Measurements from ENCODE around the gene RNF212B.
"Not testable (repeated sequence)": the region's sequence is repeated elsewhere in the genome, so short reads cannot be mapped to it uniquely, and the experiment has no call there.

The RNF212B gene

DNA sequence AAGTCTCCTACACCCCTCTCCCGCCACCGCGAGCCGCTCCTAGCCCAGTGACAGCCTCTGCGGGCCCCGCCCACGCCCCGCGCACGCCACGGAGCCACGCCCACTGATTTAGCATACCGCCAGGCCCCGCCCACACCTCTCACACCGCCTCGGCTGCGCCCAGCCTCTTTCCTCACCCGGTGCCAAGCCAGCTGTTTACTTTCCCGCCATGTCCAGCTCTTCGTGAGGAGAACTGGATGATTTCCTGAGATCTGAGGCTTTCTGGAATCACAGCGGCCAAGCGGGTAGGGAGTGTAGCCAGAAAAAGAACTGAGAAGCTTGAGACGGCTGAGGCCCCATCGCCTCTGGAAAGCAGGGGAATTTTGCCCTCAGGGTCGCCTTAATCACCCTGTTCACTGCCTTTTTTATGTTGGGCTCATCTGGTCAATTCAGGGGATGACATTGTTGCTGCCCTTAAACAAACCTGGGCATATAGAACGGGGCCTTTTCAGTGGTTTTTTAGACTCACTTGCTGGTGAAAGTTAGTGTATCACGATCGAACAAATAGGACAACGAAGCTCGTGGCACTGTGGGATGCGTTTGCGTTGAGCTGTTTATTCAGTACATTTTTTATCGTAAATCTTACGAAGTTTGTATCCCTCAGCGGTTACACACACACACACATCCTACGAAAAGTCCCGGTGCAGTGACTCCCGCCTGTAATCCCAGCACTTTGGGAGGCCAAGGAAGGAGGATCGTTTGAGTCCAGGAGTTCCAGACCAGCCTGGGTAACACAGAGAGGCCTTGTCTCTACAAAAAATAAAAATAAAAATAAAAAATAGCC is at the start of gene RNF212B:
RNF212B (plus strand) TSS at position 165 of the 823 bp plus-strand sequence. CDS start 2,410 bp downstream, outside the sequence.
- in situ Hi-C loops (cut with MboI; ENCODE audit: low sequenced_read_pairs) = no loop called here

DNA sequence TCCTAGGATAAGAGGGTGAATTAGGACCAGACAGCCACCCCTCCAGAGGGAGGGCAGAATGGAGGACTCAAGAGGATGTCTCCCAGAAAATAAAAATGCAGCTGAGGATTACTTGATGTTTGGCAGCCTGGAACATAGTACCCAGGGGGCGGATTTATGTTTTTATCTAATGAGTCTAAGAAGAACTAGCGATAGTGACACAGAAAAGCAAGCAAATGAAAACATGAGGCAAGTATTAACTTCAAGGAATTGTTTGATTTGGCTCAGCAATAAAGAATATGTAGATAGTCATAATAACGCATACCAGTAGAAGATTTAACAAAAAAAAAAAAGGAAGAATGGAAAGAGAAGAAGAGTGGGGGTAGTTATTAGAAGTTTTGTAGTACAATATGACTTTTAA is 44.3 kb upstream of the RNF212B start:
- in situ Hi-C loops (cut with MboI; ENCODE audit: low sequenced_read_pairs) = no loop called here

DNA sequence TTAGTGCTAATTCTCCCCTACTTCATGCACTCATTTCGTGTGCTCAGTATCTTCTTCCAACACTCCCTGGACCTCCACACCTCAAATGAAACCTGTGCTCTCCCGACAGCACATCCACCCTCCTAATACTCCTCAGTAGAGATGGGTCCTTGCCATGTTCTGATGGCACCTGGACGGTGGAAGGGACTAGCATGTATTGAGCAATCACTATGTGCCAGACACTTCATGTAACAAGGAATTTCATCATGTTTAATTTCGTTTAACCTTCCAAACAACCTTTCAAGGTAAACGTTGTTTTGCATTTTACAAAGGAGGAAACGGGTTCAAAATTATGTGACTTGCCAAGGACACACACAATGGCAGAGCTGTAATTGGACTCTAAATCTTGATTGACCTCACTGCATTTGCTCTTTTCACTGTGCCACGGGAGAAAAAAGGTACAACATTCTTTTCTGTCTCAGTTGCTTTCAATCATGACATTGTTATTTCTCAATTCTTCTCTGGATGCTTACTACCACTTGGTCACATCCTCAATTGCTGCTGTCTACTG is 42.1 kb upstream of the RNF212B start:
- in situ Hi-C loops (cut with MboI; ENCODE audit: low sequenced_read_pairs) = no loop called here

DNA sequence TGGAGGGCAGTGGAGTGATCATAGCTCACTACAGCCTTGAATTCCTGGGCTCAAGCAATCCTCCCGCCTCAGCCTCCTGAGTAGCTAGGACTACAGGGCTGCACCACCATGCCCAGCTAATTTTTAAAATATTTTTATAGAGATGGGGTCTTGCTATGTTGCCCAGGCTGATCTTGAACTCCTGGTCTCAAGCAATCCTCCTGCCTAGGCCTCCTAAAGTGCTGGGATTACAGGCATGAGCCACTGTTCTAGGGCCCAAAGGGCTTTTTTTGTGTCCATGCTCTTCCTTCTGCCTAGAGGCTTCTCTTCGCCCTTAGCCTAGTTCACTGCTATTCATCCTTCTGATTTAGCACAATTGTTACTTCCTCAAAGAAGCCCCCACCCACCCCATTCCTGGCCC is 41.2 kb upstream of the RNF212B start:
- in situ Hi-C loops (cut with MboI; ENCODE audit: low sequenced_read_pairs) = not testable (repeated sequence)

- in situ Hi-C loops (cut with MboI; ENCODE audit: low sequenced_read_pairs) = not testable (repeated sequence)
Measured at GRCh38 chr14:23199141-23199540, 38.6 kb upstream of the RNF212B start.

DNA sequence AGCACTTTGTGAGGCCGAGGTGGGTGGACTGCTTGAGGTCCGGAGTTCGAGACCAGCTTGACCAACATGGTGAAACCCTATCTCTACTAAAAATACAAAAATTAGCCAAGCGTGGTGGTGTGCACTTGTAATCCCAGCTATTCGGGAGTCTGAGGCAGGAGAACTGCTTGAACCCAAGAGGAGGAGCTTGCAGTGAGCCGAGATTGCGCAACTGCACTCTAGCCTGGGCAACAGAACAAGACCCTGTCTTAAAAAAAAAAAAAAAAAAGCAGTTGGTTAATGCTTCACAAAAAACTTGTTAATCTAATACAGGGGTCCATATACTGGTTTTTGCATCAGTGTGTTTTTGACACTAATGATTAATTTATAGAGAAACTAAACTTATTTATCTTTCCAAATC is 35.7 kb upstream of the RNF212B start:
- in situ Hi-C loops (cut with MboI; ENCODE audit: low sequenced_read_pairs) = no loop called here

GRCh38 chr14:23206422-23207145 is 31.2 kb upstream of the RNF212B start:
- in situ Hi-C loops (cut with MboI; ENCODE audit: low sequenced_read_pairs) = no loop called here

DNA sequence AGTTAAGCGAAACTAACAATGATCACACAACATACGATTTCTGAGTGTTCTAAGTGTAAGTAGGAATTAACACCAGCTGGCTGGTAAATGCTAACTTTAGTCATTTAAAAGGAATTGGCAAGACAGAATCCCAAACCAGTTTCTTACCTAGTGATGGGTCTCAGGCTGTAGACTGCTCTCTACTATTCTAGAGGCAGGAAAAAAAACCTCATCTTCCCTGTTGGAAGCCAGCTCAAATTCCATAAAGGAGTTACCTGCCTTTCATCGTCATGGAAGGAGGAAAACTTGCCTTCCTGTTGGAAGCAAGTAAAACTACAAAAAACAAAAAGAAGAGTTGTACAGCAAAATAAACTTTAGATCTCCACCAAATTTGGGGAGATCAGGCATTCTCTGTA is 30.6 kb upstream of the RNF212B start:
- in situ Hi-C loops (cut with MboI; ENCODE audit: low sequenced_read_pairs) = no loop called here

DNA sequence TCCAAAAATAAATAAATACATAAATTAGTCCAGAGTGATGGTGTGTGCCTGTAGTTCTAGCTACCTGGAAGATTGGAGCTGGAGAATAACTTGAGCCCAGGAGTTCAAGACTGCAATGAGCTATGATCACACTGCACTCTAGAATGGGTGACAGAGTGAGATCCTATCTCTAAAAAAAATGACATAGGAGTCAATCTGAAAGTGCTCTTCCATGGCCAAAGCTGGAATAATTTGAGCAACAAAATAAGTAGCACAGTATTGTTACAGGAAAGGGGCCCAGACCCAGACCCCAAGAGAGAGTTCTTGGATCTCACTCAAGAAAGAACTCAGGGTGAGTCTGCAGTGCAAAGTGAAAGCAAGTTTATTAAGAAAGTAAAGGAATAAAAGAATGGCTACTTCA is 29.4 kb upstream of the RNF212B start:
- in situ Hi-C loops (cut with MboI; ENCODE audit: low sequenced_read_pairs) = no loop called here

DNA sequence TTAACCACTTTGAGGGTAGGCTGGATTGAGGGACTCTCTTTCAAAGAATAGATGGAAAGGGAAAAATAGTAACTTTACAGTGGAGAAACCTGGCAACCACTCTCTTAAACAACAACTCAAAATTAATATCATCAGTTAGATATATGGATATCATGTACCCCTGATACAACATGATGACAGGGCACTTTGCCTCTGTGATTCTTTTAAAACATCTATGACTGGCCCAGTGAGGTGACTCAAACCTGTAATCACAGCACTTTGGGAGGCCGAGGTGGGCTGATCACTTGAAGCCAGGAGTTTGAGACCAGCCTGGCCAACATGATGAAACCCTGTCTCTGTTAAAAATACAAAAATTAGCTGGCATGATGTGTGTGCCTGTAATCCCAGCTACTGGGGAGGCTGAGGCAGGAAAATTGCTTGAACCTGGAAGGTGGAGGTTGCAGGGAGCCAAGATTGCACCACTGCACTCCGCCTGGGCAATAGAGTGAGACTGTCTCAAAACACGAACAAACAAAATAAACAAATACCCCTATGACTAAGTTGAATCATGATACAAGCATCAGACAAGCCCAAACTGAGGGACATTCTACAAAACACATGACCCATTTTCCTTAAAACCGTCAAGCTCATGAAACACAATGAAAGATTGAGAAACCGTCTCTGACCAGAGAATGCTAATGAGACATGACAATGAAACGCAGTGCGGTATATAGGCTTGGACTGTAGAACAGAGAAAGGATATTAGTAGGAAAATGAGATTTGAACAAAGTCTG is 27.9 kb upstream of the RNF212B start:
- in situ Hi-C loops (cut with MboI; ENCODE audit: low sequenced_read_pairs) = no loop called here

GRCh38 chr14:23215421-23215820 is 22.3 kb upstream of the RNF212B start:
- in situ Hi-C loops (cut with MboI; ENCODE audit: low sequenced_read_pairs) = no loop called here

DNA sequence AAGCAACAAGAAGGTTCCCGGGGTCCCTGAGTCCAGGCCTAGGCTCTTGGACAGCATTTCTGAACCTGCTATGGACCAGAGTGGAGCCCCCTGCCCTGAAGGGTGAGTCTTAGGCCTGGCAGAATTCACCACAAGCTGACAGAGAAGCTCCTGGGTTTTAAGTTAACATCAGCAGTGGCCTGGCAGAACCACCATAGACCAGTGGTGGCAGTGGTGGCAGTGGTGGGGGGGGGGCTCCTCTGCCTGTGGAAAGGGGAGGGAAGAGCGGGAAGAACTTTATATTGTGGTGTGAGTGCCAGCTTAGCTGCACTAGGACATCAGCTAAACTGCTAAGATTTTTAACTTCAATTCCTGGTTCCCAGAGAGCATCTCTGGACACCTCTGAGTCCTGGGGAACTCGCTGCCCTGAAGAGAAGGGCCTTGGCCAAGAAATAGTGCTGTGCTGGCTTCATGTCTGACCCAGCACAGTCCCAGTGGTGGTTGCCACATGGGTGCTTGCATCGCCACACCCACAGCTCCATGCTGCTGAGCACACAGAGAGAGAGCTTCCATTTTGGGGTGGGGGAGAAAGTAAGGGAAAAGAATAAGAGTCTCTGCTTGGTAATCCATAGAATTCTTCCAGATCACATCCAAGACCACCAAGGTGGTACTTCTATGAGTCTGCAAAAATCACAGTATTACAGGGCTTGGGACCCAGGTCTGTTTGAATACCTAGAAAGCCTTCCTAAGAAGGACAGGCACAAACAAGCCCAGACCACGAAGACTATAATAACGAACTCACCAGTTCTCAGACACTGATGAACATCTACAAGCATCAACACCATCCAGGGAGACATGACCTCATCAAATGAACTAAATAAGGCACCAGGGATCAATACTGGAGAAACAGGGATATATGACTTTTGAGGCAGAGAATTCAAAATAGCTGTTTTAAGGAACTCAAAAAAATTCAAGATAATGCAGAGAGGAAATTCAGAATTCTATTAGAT is 20.4 kb upstream of the RNF212B start:
- in situ Hi-C loops (cut with MboI; ENCODE audit: low sequenced_read_pairs) = no loop called here

DNA sequence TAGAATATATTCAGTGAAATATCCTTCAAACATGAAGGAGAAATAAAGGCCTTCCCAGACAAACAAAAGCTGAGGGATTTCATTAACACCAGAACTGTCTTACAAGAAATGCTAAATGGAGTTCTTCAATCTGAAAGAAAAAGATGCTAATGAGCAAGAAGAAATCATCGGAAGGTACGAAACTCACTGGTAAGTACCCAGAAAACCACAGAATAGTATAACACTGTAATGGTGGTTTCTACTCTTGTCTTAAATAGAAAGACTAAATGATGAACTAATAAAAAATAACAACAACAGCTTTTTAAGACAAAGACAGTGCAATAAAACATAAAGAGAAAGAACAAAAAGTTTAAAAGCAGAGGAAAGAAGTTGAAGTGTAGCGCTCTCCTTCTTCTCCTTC is 18.7 kb upstream of the RNF212B start:
- in situ Hi-C loops (cut with MboI; ENCODE audit: low sequenced_read_pairs) = no loop called here

DNA sequence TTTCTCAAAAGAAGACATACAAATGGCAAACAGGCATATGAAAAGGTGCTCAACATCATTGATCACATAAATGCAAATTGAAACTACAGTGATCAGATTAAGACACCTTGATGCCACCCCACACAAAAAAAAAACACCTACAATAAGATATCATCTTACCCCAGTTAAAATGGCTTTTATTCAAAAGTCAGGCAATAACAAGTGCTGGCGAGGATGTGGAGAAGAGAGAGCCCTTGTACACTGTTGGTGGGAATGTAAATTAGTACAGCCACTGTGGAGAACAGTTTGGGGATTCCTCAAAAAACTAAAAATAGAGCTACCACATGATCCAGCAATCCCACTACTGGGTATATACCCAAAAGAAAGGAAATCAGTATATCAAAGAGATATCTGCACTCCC is 12.8 kb upstream of the RNF212B start:
- in situ Hi-C loops (cut with MboI; ENCODE audit: low sequenced_read_pairs) = not testable (repeated sequence)

GRCh38 chr14:23227566-23227965 is 10.2 kb upstream of the RNF212B start:
- in situ Hi-C loops (cut with MboI; ENCODE audit: low sequenced_read_pairs) = no loop called here

- in situ Hi-C loops (cut with MboI; ENCODE audit: low sequenced_read_pairs) = no loop called here
Measured at GRCh38 chr14:23228812-23229211, 8.9 kb upstream of the RNF212B start.

GRCh38 chr14:23232241-23232808 is 5.4 kb upstream of the RNF212B start:
- in situ Hi-C loops (cut with MboI; ENCODE audit: low sequenced_read_pairs) = not testable (repeated sequence)

DNA sequence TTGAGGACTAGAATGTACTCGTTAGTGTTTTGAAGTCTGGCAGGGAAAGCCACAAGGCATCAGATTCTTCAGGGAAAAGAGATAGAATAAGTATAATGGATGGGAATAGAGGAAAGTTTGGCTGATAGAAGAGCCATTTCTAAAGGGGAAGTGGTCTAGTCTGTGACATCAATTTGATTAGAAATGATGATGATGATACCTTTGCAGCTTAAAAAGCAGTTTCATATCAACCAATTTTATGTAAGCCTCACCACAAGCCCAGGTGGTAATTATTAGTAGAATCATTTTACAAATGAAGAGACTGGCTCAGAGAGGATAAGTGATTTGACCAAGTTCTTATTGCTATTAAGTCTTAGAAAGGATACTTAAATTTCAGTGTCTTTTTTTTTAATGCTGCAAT is 2.9 kb downstream of the RNF212B start:
- in situ Hi-C loops (cut with MboI; ENCODE audit: low sequenced_read_pairs) = no loop called here

GRCh38 chr14:23241061-23241715 is 3.5 kb downstream of the RNF212B start:
- in situ Hi-C loops (cut with MboI; ENCODE audit: low sequenced_read_pairs) = not testable (repeated sequence)
